HT-29 (cell line): ENCODE data around the gene RRAS2. TPM values are rescaled to one million over a fixed set of nuclear protein-coding genes. Genes with fewer than 3 reads are reported as not detected.
"Not testable (repeated sequence)": the region's sequence is repeated elsewhere in the genome, so short reads cannot be mapped to it uniquely, and the experiment has no call there.

Experiments used
- DNase-seq: peaks from one replicate; pipeline ENCODE4 v3.0.0-alpha.2; 2015; ENCODE audit warnings: low spot score
- total RNA-seq: library from RNA; depleted of rRNA; stranded (reverse); fragments of >200 nt; shearing (Covaris generic); gene quantifications from 2 replicates; pipeline ENCODE4 v1.2.3, GENCODE V29; 2014; rRNA removed

Gene RRAS2
- 74.8 and 78.3 TPM in 2 replicates for total RNA-seq

DNA sequence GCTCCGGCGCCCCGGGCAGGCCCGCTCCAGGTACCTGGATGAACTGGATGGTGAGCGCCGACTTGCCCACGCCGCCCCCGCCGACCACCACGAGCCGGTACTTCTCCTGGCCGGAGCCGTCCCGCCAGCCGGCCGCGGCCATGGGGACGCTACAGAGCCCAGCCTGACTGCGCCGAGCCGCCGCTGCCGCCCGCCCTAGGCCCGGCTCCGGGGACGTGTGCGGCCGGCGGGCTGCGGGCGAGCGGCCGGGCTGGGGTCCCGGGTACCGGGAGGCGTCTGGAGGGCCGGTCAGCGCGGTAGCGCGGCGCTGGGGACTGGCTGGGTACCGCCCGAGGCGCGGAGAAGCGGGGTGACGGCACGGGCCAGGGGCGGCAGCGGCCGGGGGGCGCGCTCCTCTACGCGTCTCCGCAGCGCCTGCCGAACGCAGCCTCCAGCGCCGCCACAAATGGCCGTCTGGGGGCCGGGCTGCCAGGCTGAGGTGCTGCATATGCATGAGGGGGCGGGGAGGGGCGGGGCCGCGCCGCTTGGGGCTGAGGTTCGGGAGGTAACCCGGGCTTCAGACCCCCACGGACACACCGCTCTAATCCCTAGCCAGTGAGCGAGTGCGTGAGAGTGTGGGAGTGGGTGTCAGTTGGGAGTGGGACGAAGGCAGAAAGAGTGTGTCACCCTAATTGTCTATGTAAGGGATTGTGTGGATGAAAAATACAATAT, at the start of gene RRAS2:
Gene RRAS2, minus strand, starts transcription at position 455 of the 711 bp plus-strand sequence. Its CDS starts 313 bp downstream, at position 142.
- peak; percentile 81 for DNase-seq

DNA sequence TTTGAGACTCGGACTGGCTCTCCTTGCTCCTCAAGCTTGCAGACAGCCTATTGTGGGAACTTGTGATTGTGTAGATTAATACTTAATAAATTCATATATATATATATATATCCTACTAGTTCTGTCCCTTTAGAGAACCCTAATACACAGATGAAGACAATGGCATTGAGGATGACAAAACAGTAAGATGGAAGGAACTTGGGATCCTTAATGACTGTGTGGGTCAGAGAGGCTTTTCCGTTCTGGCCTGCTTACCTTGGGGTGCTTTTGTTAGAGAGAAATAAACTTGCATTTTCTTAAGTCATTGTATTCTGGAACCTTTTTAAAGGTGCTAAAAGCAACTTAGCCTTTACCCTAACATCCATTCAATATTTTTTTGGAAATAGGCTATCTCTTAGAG, 49.6 kb upstream of the RRAS2 start:
- DNase-seq: no peak

DNA sequence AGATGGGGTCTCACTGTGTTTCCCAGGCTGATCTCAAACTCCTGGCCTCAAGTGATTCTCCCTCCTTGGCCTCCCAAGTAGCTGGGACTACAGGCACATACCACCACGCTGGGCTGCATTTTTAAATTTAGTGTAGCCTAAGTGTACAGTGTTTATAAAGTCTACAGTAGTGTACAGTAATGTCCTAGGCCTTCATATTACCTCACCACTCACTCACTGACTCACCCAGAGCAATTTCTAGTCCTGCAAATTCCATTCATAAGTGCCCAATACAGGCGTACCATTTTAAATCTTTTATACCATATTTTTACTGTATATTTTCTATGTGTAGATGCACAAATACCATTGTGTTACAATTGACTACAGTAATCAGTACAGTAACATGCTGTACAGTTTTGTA, 47.1 kb upstream of the RRAS2 start:
- not testable (repeated sequence) for DNase-seq

DNA sequence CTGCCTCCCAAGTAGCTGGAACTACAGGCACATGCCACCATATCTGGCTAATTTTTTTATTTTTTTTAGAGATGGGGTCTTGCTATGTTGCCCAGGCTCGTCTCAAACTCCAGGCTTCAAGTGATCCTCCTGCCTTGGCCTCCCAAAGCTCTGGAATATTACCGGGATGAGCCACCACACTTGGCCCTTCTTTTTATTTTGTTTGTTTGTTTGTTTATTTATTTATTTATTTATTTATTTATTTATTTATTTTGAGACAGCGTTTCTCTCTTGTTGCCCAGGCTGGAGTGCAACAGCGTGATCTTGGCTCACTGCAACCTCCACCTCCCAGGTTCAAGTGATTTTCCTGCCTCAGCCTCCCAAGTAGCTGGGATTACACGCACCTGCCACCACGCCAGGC, 44.5 kb upstream of the RRAS2 start:
- not testable (repeated sequence) for DNase-seq

DNA sequence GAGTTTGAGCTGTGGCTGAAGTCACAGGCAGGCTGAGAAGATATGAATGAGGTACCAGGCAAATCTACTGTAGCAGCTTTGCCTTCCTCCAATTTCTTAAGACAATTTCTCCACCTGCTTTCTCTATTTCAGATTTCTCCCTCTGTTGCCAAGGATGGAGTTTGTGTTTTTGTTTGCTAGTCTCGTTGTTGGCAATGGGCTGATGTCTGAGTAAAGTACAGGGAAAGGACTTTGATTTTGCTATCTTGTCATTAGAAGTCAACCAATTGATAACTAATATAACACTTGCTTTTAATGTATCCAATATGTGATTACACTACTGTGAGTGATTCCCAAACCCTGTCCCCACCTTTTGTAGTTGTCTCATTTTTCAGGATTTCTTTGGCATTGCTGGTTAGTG, 40.1 kb upstream of the RRAS2 start:
- DNase-seq: no peak

DNA sequence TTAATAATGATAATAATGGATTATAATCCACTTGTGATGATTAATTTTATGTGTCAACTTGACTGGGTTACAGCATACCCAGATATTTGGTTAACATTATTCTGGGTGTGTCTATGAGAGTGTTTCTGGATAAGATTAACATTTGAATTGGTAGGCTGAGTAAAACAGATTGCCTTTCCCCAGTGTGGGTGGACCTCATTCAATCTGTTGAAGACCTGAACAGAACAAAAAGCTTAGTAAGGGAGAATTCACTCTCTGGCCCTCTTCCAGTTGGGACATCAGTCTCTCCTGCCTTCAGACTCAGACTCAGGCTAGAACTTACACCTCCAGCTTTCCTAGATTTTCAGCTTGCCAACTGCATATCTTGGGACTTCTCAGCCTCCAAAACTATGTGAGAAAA, 37.3 kb upstream of the RRAS2 start:
- DNase-seq: no peak

DNA sequence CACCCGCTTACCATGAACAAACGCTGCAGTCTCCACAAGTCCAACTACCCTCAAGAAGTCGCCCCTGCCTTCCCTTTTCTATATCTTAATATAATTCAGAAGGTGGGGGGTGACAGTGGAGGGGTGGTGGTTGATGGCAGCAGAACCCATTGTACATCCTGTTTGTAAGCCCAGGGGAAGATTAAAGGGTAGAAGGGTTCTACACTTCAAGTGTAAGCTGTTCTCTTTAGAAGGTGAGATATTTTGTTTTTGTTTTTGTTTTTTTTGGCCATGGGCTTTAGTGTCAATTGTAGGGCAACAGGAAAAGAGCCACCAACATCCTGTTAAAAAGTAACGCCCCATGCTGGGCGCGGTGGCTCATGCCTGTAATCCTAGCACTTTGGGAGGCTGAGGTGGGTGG, 34.9 kb upstream of the RRAS2 start:
- DNase-seq: no peak

DNA sequence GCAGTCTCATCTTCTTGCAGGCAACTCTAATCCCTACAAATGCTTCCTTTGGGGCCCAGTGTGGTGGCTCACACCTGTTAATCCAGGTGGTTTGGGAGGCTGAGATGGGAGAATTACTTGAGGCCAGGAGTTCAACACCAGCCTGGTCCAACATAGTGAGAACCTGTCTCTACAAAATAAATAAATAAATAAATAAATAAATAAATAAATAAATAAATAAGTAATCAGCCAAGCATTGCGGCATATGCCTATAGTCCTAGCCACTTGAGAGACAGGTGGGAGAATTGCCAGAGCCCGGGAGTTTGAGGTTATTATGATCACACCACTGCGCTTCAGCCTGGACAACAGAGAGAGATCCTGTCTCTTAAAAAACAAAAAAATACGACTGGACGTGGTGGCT, 34.1 kb upstream of the RRAS2 start:
- no peak for DNase-seq

DNA sequence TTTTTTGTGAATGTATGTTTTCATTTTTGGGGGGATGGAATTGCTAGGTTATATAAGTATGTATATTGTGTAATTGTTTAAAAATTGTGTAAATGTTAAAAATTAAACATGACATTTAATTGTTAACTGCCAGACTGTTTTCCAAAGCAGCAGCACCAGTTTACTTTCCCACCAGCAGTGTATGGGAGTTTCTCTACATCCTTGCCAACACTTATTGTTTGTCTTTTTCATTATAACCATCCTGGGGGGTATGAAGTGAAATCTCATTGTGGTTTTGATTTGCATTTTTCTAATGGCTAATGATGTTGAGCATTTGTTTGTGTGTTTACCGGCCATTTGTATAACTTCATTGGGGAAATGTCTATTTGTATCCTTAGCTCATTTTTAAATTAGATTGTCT, 31.7 kb upstream of the RRAS2 start:
- DNase-seq: no peak

DNA sequence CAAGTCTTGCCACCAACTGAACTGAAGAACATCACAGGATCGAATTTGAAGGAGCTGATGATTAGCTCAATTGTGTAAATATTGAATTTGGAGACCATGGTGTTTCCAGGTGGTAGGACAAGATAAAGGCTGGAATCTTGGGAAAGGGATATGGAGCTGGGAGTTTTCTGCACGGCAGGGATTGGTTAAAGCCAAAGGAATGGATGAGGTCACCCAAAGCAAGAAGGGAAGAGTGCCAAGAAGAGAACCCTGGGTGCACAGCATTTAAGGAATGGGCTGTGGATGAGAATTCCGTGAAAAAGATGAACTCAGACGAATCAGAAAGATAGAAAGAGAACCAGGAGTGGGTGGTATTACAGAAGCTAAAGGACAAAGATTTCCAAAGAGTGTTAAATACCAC, 29.4 kb upstream of the RRAS2 start:
- no peak for DNase-seq

DNA sequence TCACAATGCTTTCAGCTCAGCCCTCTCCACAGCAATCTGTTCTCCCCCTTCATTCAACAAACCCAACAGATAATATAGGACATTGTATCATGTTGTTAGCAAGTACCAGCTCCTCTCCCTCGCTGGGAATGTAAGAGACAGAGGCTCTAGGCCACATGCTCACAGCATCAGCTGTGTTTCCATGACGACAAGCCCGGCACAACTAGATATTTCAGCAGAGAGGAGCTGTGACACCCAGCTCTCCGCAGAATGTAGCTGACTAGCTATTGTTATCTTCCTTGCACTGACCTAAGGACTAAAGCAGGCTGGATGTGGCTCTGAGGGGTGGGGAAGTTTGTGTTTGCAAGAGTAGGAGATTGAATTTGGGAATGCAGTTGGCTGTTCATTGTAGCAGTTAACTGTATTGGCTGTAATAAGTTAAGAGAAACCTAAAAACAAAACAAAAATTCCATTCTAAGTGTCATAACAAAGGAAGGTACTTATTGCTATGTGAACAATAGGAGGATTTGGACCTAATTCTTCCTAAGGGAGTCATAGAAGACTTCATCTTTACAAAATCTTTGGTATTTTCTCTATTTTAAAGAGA, 28.0 kb upstream of the RRAS2 start:
- DNase-seq: no peak

DNA sequence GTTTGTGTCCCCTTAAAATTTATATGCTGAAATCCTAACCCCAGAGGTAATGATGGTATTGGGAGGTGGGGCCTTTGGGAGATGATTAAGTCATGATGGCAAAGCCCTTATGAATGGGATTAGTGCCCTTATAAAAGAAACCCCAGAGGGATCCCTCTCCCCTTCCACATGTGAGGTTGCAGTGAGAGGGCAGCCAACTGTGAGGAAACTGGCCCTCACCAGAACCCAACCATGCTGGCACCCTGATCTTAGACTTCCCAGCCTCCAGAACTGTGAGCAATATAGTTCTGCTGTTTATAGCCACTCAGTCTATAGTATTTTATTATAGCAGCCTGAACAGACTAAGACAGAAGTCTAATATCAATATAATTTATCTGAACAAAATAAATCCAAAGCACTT, 27.1 kb upstream of the RRAS2 start:
- DNase-seq: no peak

DNA sequence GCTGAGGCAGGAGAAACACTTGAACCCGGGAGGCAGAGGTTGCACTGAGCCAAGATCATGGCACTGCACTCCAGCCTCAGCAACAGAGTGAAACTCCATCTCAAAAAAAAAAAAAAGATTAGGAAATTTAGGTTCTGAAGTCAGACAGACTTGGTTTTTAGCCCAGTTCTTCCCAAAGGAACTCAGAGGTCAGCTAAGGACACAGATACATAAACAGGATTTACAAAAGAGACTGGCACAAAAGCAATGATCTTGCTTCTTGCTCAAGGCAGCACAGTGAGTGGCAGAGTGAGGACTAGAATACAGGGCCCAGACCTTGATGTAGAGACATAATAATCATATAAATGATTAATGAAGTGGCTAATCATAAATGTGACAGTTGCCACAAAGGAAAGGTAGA, 25.4 kb upstream of the RRAS2 start:
- DNase-seq: no peak

DNA sequence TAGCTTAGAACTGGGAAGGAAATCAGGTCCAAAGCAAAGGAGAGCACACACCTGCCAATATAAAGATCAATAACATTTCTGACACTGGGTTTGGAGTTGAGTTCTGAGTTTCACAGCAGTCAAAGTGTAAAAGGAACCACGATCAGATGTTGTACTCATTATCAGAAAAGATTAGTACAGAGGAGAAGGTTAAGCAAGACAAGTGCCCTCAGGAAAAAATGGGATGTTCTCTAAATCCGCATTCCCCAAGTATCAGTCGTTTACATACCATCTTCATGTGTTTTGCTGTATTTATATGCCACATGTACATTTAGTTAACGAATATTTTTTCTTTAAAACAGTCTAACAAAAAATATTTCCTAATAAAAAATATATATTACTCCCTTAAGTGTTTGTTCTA, 23.0 kb upstream of the RRAS2 start:
- no peak for DNase-seq

DNA sequence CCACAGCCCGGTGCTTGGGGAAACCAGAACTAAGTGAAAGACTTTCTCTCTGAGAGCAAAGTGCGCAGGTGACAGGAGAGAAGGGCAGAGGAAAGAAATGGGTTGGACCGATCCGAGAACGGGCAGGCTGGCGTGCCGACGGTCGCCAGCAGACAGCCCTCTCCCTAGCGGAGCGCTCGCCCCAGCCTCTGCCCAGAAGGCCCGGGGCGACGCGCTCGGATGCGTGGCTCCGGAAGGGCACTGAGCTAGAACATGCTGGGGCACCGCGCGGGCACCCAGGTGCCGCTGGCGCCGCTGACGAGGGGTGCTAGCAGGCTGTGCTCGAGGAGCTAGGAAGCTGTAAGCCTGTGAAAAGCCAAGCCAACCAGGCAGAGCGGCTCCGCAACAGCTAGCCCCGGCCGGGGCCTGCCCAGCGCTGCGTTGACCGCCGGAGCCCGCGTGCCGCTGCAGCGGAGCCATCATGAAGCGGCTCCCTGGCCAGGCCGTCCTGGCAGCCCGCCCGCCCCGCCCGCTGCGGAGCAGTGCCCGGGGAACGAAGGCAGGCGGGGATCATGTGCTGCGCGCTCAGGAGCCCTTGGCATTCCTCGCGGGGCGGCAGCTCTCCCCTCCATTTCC, 22.1 kb upstream of the RRAS2 start:
- peak; percentile 79 for DNase-seq

DNA sequence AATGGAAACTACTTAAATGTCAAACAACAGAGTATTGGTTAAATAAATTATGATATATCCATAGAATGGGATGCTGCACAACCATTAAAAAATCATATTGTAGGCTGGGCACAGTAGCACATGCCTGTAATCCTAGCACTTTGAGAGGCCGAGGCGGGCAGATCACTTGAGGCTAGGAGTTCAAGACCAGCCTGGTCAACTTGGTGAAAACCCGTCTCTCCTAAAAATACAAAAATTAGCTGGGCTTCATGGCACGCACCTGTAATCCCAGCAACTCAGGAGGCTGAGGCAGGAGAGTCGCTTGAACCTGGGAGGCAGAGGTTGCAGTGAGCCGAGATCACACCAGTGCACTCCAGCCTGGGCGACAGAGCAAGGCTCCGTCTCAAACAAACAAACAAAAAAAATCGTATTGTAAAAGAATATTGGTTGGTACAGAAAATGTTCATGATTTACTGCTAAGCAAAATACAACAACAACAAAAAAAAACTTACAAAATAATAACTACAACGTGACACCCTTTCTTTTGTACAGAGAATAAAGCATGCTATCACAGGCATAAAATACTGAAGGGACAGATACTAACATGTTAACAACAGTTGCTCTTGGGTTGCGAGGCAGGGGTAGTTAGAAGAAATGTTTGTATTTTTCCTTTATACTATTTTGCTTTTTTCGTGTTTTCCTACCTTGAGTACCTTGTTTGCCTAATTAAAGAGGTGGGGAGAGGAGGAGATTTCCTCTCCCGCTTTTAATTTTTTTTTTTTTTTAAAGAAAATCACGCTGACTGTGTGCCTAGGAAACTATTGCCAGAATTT, 21.3 kb upstream of the RRAS2 start:
- no peak for DNase-seq

DNA sequence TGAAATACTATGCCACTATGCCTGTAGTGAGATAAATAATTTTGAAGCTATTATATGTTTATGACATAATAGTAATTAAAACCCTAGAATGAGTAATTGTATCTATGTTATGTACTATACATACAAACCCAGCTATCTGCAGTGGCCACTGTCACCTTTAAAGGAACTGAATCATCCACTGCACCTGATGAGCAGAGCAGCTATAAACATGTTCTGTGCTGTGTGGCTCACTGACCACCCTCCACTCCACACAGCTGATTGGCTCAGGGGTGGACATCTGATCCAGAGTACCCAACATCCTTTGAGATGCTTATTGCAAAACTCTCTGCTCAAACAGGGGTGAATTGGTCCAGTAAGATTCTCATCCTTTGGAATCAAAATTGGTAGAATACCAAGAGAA, 19.2 kb upstream of the RRAS2 start:
- no peak for DNase-seq

DNA sequence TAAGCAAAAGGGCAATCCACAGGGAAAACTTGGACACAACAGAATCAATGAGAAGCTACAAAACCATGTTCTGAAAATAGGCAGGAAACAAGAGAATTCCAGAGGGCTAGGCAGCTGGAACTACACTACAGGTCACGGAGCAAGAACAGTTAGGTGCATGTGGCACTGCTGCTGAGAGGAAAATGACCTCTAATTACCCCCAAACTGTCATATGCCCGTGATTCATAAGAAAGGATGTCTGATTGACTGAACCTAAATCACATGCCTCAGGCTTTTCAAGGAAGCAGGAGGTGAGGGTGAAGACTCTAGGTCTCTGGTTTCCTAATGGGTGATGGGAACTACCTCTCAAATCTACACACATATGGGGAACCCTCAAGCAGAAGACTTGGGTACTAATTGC, 17.9 kb upstream of the RRAS2 start:
- DNase-seq: no peak

DNA sequence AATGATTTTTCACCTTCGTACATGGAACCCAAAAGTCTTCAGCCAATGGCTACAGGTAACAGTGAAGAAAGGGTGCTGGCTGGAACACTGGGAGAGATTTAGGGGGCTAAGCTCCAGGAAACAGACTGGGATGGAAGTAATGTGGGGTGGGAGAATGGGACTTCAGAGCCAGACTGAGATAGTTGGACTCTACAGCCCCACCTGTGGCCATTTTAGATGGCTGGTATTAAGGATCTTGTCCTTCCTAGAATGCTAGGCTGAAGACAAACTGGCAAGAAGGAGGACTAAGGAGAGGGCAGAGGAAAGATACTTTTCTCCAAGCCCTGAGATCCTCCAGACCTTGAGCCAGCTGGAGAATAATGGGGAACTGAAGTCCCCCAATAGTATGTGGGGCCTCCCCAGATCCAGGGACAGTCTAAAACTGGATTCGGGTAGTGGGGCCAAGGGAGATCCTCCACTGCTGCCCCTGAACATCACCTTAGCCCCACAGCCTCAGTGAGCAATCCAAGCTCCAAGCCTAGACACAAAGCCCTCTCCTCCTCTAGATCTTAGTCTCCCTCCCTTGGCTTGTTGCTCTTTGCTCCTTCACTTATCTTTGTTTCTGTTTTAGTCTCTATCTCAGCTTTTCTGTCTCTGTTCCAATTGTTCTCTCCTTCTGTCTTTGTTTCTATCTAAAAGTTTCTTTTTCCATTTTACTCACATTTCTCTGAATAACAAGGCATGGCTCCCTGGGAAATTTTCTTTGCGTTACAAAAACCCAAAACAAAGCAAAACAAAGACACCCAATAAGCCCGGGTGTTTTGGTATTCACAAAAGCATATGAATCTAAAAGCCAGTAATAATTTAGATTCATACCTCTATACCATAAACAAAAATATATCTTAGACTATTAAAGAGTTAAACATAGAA, 16.2 kb upstream of the RRAS2 start:
- DNase-seq: no peak

DNA sequence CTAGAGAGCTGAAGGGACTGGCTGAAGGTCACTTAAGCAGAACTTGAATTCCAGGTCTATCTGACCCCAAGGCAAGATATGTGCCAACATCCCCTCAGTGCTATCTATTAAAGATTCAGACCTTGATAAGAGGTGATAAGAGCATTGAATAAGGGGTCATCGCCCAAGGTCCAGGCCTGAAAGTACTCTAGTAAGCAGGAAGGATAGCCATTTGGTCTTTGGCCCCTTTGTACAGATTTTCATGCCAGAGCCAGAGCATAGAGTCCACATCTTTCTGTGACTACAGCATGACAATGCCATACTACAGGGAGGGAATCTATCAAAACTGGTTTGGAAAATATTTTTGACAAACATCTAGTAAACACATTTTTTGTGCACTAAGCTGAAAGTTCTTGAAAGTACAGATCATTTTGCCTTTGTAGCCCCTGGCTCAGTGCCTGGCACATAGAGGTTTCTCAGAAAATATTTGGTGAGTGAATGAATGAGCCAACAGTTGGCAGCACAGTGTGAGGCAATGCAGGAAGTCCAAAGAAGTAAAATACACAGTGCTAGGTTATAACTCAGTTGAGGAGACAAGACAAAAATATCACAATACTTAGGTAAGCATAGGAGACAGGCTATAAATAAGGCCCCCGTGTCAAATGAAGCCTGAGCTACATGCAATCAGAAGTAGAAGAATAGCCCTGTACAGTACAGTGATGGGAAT, 15.1 kb upstream of the RRAS2 start:
- DNase-seq: no peak

DNA sequence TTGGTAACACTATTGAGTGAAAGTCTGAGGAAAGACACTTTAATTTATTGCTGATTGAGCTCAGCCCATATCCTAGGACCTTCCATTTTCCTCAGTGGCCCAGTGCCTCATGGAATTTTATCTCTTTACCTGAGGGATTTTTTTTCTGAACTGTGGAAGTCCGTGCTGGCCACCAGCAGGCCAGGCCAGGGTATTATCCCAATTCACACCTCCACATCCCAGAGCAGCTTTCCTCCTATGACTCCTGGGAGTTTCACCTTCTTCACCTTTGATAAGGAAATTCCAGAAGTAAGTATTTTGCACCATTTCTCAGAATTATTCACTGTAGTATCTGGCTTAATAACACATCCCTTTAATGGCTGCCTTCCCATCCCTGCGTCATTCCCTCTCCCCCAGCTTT, 13.0 kb upstream of the RRAS2 start:
- no peak for DNase-seq
